HL-60 (cell line): ENCODE results near the gene MSI2.
A peak's percentile ranks its signal among the peaks of the same experiment; 100 is the strongest.

Experiments
- DNase-seq, 2 experiments: peaks; one replicate each; pipeline ENCODE4 v3.0.0-alpha.2; 2010 to 2020; ENCODE audit warnings: low read depth in 1 of 2, low spot score in 1 of 2
- H3K27ac ChIP-seq: fragments of 250-450 bp; sonication (Bioruptor Pico); replicated peaks from 2 replicates; pipeline ENCODE4 v1.5.1; 2020; ENCODE audit warnings: mild to moderate bottlenecking, moderate library complexity
- H3K27me3 ChIP-seq: fragments of 250-450 bp; sonication (Bioruptor Pico); 2 replicates; pipeline ENCODE4 v1.5.1; 2021; ENCODE audit warnings: mild to moderate bottlenecking, moderate library complexity; ENCODE audit not compliant: insufficient read depth, poor library complexity, severe bottlenecking
- H3K4me3 ChIP-seq: replicated peaks from 2 replicates; pipeline ENCODE4 v1.5.1; 2011; ENCODE audit warnings: mild to moderate bottlenecking, control low read depth, low read length; ENCODE audit not compliant: insufficient read depth
- GABPA ChIP-seq: IDR thresholded peaks from 2 replicates; pipeline ENCODE4 v1.6.1; 2012; ENCODE audit warnings: low read depth
- POLR2AphosphoS5 ChIP-seq: IDR thresholded peaks from 2 replicates; pipeline ENCODE4 v1.6.1; 2012; ENCODE audit warnings: low read depth
- SPI1 ChIP-seq: IDR thresholded peaks from 2 replicates; pipeline ENCODE4 v1.6.1; 2012; ENCODE audit warnings: low read depth, mild to moderate bottlenecking, borderline replicate concordance
- TF ChIP-seq, protein P1 (sequence below): IDR thresholded peaks from 2 replicates; pipeline ENCODE4 v1.6.1; 2012; ENCODE audit warnings: low read depth; ENCODE audit not compliant: insufficient replicate concordance
- TF ChIP-seq, protein P2 (sequence below): IDR thresholded peaks from one replicate; pipeline ENCODE4 v1.5.1; 2011; ENCODE audit warnings: low read length, control low read depth, inconsistent platforms; ENCODE audit not compliant: insufficient read depth

The MSI2 gene

DNA sequence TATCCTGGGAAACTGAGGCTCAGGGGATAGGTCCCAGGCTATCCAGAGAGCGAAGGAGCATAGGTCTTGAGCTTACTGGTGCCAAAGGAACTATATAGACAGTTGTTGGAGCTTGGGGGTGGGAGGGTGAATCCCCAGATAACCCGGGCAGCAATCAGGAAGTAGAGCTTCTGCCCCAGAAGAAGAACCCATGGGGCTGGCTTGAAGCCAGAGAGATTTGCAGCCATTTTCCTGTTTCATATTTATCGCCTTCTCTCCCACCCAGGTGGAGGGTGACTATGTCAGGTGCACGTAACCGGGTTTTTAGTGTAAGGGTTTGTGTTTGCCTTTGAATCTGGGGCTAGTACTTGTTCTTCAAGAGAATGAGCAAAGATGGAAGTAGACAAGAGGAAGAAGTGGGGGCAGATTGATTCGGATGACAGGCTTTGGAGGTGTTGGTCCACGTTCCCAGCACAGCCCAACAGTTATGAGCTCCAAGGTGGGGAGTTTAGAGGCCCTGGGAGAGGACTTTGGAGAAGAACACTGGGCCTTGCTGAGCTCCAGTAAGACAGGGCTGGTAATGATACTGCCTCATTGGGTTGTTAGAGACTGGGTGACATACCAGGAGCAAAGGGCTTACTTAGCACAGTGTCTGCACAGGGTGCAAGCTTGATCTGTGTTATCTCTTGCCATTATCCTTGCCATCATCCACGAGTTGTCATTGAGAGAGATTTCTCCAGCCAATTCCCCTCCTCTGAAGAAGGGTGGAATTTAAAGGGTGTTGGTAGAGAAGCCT is 343.1 kb downstream of the MSI2 start:
- DNase-seq: peak in 1 of 2 experiments; percentile 77
- H3K27me3 ChIP-seq: no peaks in the 10 kb centered on the region
- H3K27ac ChIP-seq: peak overlapping the region; percentile 47
- TF ChIP-seq POLR2AphosphoS5: no peak; the same call in 1 of the 2 replicates
- TF ChIP-seq, protein P1, sequence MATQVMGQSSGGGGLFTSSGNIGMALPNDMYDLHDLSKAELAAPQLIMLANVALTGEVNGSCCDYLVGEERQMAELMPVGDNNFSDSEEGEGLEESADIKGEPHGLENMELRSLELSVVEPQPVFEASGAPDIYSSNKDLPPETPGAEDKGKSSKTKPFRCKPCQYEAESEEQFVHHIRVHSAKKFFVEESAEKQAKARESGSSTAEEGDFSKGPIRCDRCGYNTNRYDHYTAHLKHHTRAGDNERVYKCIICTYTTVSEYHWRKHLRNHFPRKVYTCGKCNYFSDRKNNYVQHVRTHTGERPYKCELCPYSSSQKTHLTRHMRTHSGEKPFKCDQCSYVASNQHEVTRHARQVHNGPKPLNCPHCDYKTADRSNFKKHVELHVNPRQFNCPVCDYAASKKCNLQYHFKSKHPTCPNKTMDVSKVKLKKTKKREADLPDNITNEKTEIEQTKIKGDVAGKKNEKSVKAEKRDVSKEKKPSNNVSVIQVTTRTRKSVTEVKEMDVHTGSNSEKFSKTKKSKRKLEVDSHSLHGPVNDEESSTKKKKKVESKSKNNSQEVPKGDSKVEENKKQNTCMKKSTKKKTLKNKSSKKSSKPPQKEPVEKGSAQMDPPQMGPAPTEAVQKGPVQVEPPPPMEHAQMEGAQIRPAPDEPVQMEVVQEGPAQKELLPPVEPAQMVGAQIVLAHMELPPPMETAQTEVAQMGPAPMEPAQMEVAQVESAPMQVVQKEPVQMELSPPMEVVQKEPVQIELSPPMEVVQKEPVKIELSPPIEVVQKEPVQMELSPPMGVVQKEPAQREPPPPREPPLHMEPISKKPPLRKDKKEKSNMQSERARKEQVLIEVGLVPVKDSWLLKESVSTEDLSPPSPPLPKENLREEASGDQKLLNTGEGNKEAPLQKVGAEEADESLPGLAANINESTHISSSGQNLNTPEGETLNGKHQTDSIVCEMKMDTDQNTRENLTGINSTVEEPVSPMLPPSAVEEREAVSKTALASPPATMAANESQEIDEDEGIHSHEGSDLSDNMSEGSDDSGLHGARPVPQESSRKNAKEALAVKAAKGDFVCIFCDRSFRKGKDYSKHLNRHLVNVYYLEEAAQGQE: no peak
- TF ChIP-seq, protein P2, sequence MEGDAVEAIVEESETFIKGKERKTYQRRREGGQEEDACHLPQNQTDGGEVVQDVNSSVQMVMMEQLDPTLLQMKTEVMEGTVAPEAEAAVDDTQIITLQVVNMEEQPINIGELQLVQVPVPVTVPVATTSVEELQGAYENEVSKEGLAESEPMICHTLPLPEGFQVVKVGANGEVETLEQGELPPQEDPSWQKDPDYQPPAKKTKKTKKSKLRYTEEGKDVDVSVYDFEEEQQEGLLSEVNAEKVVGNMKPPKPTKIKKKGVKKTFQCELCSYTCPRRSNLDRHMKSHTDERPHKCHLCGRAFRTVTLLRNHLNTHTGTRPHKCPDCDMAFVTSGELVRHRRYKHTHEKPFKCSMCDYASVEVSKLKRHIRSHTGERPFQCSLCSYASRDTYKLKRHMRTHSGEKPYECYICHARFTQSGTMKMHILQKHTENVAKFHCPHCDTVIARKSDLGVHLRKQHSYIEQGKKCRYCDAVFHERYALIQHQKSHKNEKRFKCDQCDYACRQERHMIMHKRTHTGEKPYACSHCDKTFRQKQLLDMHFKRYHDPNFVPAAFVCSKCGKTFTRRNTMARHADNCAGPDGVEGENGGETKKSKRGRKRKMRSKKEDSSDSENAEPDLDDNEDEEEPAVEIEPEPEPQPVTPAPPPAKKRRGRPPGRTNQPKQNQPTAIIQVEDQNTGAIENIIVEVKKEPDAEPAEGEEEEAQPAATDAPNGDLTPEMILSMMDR: no peak
- no peak for TF ChIP-seq SPI1
- no peak for TF ChIP-seq GABPA
- no peak overlapping the region for H3K4me3 ChIP-seq

DNA sequence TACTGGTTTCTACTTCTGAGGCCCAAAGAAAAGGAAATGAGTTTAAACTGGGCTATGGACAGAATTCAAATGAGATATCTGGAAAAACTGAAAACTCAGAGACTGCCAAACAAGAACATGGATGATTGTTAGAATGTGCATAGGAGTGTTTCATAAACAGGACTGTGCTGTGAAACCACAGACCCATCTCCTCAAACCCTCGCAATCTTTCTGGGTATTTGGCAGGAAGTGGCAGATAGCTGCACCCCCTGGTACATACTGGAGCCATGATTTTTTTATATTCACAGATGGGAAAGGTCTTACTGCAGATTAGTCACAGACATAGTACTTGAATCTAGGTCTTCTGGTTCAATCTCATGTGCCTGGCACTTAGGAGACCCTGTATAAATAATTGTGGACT is 343.8 kb downstream of the MSI2 start:
- Histone ChIP-seq H3K4me3 (no peak overlapping the region), H3K27ac (peak overlapping the region; percentile 47), H3K27me3 (no peaks in the 10 kb centered on the region)
- DNase-seq: peak in 1 of 2 experiments; percentile 71
- TF ChIP-seq POLR2AphosphoS5 (no peak), SPI1 (peak; percentile 41; the same call in 1 of the 2 replicates)

DNA sequence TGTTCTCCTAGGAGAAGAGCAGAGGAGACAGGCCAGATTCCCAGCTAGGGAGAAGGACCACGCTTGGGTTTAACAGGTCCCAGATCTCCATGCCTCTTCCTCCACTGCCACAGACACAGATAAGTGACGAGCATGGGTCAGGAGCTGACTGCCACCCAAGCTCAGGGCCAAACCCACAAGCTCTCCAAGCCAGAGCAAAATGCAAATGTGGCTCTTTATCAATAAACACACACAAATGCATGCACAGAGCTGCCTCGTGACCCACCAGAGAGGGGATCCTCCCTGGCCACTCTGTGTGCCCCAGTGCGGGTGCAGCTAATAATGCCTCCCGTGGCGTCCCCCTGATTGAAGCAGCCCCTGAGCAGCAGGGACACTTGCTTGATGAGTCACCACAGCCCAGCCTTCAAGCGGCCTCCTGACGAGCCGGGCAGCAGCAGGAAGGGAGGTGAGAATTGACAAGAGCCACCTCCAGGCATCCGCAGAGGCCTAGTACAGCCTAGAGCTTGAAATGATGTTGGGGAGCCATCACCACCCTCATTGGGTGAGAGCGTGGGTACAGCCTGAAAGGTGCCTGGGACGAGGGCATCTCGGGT is 344.9 kb downstream of the MSI2 start:
- TF ChIP-seq, protein P2: no peak
- TF ChIP-seq GABPA (no peak), POLR2AphosphoS5 (no peak), SPI1 (no peak)
- TF ChIP-seq, protein P1: no peak
- no peak overlapping the region for H3K27ac ChIP-seq
- no peak overlapping the region for H3K4me3 ChIP-seq
- DNase-seq: no peak
- H3K27me3 ChIP-seq: no peaks in the 10 kb centered on the region

DNA sequence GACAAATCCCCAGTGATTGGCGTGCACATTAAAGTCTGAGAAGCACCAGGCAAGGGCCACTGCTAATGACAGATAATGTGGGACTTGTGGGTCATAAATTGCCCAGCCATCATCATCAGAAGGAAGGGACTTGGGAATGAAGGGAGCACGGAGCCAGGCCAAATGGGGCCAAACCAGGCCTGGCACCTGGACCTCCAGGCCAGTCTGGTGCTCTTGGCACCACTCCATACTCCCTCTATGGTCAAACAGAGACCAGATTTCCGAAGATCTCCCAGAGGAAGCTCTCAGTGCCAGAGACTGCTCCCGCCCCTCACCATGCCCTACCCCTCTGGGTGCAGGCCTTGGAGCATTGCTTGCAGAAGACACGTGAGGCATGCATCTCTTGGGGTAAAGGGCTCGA is 346.6 kb downstream of the MSI2 start:
- DNase-seq: no peak
- Histone ChIP-seq H3K4me3 (no peak overlapping the region), H3K27me3 (no peaks in the 10 kb centered on the region), H3K27ac (no peak overlapping the region)
- TF ChIP-seq POLR2AphosphoS5: no peak
- TF ChIP-seq, protein P1: no peak
- no peak for TF ChIP-seq GABPA
